Measurements from ENCODE around the gene RUNX1. TPM values are rescaled to one million over a fixed set of nuclear protein-coding genes. Genes with fewer than 3 reads are reported as not detected.

The RUNX1 gene
- total RNA-seq, 1 experiment from 2014 or later, result 0.52 TPM

DNA sequence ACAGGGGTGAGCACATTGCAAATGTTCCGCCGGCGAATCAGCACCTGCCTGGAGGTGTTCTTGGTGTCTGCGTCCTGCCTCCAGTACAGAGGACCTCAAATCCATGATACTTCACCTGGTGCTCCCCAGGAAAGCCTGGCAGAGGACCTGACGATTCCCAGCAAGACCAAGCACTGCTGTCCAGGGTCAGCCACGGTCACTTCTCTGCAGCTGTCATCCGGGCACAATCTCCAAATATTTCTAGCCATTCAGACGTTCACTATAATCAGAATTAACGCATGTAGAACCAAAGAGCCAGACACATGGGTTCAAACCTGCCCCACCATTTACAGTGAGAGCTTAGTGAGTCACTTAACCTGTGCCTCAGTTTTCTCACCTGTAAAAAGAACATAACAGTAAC lies 305.8 kb downstream of the RUNX1 start:
- Histone ChIP-seq H3K36me3 (ENCODE audit: insufficient read depth, low read length, poor library complexity, severe bottlenecking) (no peaks in the 10 kb centered on the region), H3K27ac (ENCODE audit: low read depth, low read length, poor library complexity, severe bottlenecking) (no peak overlapping the region), H3K4me3 (ENCODE audit: low read depth, low read length, poor library complexity, severe bottlenecking) (no peak overlapping the region), H3K9me3 (ENCODE audit: low read depth, low read length, poor library complexity, severe bottlenecking) (no peaks in the 10 kb centered on the region), H3K4me1 (ENCODE audit: insufficient read depth, low read length, poor library complexity, severe bottlenecking) (no peaks in the 10 kb centered on the region), H3K27me3 (replicated peaks; ENCODE audit: insufficient read depth, low read depth, low read length, poor library complexity) (no peaks in the 10 kb centered on the region)
- intact Hi-C loops (cut with micrococcal nuclease; ENCODE audit: unreplicated experiment), result no loop called here
- TF ChIP-seq, protein P1, sequence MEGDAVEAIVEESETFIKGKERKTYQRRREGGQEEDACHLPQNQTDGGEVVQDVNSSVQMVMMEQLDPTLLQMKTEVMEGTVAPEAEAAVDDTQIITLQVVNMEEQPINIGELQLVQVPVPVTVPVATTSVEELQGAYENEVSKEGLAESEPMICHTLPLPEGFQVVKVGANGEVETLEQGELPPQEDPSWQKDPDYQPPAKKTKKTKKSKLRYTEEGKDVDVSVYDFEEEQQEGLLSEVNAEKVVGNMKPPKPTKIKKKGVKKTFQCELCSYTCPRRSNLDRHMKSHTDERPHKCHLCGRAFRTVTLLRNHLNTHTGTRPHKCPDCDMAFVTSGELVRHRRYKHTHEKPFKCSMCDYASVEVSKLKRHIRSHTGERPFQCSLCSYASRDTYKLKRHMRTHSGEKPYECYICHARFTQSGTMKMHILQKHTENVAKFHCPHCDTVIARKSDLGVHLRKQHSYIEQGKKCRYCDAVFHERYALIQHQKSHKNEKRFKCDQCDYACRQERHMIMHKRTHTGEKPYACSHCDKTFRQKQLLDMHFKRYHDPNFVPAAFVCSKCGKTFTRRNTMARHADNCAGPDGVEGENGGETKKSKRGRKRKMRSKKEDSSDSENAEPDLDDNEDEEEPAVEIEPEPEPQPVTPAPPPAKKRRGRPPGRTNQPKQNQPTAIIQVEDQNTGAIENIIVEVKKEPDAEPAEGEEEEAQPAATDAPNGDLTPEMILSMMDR (conservative IDR thresholded peaks at IDR 0.05; ENCODE audit: low read depth, low read length), result no peak
- no peak for TF ChIP-seq EZH2 (IDR thresholded peaks at IDR 0.05; ENCODE audit: borderline replicate concordance, low read depth, low read length, poor library complexity, severe bottlenecking)
- CTCF ChIA-PET, result no interaction called here
- BruUV-seq (replicated peaks), result no TSS peak
- POLR2A ChIA-PET (ENCODE audit: low non-redundant PET), result no interaction called here
- no peak for DNase-seq (ENCODE audit: low spot score)

DNA sequence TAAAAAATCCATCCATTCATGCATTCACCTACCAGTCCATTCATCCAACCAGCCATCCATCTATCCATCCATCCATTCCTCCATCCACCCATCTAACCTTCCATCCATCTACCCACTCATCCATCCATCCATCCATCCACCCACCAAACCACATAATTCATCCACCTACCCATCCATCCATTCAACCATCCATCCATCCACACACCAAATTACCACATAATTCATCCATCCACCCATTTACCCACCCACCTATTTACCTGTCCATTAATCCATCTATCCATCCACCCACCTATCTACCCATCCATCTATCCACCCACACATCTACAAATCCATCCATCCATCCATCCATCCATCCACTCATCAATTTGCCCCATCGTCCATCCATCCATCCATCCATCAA lies 308.9 kb downstream of the RUNX1 start:
- POLR2A ChIA-PET (ENCODE audit: low non-redundant PET), result no interaction called here
- intact Hi-C loops (cut with micrococcal nuclease; ENCODE audit: unreplicated experiment), result no loop called here
- CTCF ChIA-PET, result no interaction called here

More for the DNA sequence above, 308.9 kb downstream of the RUNX1 start:
- Histone ChIP-seq H3K36me3 (ENCODE audit: insufficient read depth, low read length, poor library complexity, severe bottlenecking) (no peaks in the 10 kb centered on the region), H3K27ac (ENCODE audit: low read depth, low read length, poor library complexity, severe bottlenecking) (no peak overlapping the region), H3K4me3 (ENCODE audit: low read depth, low read length, poor library complexity, severe bottlenecking) (no peak overlapping the region), H3K9me3 (ENCODE audit: low read depth, low read length, poor library complexity, severe bottlenecking) (no peaks in the 10 kb centered on the region), H3K4me1 (ENCODE audit: insufficient read depth, low read length, poor library complexity, severe bottlenecking) (no peaks in the 10 kb centered on the region), H3K27me3 (replicated peaks; ENCODE audit: insufficient read depth, low read depth, low read length, poor library complexity) (peaks cover 3% of the 10 kb centered on the region)
- no peak for TF ChIP-seq EZH2 (IDR thresholded peaks at IDR 0.05; ENCODE audit: borderline replicate concordance, low read depth, low read length, poor library complexity, severe bottlenecking)
- TF ChIP-seq, protein P1 (conservative IDR thresholded peaks at IDR 0.05; ENCODE audit: low read depth, low read length), result no peak
- no peak for DNase-seq (ENCODE audit: low spot score)
- no TSS peak for BruUV-seq (replicated peaks)

Data from A673 (cell line).